Kidney epithelial cell (primary cell): Measurements from ENCODE around the gene KCNK15. TPM values are rescaled to one million over a fixed set of nuclear protein-coding genes. Genes with fewer than 3 reads are reported as not detected.

Experiments
- DNase-seq: peaks from one replicate; pipeline ENCODE4 v3.0.0-alpha.2; 2010; ENCODE audit warnings: low read depth
- H3K27me3 ChIP-seq: 2 replicates; pipeline ENCODE4 v1.6.0; 2011; ENCODE audit warnings: low read length; ENCODE audit not compliant: control insufficient read depth, insufficient read depth
- H3K36me3 ChIP-seq: 2 replicates; pipeline ENCODE4 v1.5.1; 2011; ENCODE audit warnings: low read length; ENCODE audit not compliant: control insufficient read depth, insufficient read depth
- H3K4me3 ChIP-seq: 2 replicates; pipeline ENCODE4 v1.5.1; 2011; ENCODE audit warnings: low read depth, mild to moderate bottlenecking, control low read depth, low read length
- total RNA-seq: library from RNA; depleted of rRNA; stranded (reverse); fragments of >200 nt; gene quantifications from 2 replicates; pipeline ENCODE4 v1.2.3, GENCODE V29; 2015
- TF ChIP-seq, protein P1 (sequence below): IDR thresholded peaks from 2 replicates; pipeline ENCODE4 v1.5.1; 2011; ENCODE audit warnings: mild to moderate bottlenecking, moderate library complexity, low read length, control low read depth, inconsistent platforms; ENCODE audit not compliant: insufficient read depth, poor library complexity, severe bottlenecking

KCNK15 gene
- total RNA-seq, 1 donor from 2014 or later, result 2.5 TPM

DNA sequence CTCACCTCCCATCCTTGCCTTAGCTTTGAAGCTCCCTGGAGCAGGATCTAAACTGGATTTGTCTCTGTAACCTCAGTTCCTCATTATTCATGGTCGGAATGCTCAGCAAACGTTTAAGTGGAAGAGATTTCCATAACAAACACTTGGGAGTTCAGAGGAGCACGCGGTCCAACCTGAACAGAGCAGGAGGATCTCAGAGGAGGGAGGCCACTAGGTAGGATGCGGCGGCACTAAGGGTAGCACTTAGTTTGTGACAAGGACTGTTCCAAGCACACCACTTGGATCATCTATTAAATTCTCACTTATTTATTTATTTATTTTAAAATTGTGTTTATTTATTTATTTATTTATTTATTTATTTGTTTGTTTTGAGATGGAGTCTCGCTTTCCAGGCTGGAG, 43.8 kb upstream of the KCNK15 start:
- TF ChIP-seq, protein P1, sequence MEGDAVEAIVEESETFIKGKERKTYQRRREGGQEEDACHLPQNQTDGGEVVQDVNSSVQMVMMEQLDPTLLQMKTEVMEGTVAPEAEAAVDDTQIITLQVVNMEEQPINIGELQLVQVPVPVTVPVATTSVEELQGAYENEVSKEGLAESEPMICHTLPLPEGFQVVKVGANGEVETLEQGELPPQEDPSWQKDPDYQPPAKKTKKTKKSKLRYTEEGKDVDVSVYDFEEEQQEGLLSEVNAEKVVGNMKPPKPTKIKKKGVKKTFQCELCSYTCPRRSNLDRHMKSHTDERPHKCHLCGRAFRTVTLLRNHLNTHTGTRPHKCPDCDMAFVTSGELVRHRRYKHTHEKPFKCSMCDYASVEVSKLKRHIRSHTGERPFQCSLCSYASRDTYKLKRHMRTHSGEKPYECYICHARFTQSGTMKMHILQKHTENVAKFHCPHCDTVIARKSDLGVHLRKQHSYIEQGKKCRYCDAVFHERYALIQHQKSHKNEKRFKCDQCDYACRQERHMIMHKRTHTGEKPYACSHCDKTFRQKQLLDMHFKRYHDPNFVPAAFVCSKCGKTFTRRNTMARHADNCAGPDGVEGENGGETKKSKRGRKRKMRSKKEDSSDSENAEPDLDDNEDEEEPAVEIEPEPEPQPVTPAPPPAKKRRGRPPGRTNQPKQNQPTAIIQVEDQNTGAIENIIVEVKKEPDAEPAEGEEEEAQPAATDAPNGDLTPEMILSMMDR, result no peak
- Histone ChIP-seq H3K36me3 (no peaks in the 10 kb centered on the region), H3K4me3 (no peak overlapping the region), H3K27me3 (no peaks in the 10 kb centered on the region)
- DNase-seq, result no peak

DNA sequence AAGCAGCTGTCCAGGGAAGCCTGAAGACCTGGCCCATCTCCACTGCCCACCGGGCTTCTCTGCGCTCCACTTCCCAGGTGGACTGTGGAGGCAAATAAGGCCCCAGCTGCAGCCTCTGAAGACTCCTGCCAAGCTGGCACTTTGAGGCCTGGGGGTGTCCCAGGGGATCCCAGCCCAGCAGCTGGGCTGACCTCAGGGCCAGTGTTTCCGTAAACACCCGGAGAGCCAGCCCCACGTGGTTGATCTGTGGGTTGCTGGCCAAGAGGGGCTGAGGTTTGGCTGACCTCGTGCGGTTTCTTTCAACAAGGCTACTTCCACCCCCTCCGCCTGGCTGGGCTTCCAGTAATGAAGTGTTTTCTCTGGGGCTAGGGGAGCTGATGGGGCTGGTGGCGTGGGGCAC, 42.9 kb upstream of the KCNK15 start:
- no peaks in the 10 kb centered on the region for H3K36me3 ChIP-seq
- TF ChIP-seq, protein P1, result no peak
- no peak for DNase-seq
- H3K27me3 ChIP-seq, result no peaks in the 10 kb centered on the region
- no peak overlapping the region for H3K4me3 ChIP-seq

DNA sequence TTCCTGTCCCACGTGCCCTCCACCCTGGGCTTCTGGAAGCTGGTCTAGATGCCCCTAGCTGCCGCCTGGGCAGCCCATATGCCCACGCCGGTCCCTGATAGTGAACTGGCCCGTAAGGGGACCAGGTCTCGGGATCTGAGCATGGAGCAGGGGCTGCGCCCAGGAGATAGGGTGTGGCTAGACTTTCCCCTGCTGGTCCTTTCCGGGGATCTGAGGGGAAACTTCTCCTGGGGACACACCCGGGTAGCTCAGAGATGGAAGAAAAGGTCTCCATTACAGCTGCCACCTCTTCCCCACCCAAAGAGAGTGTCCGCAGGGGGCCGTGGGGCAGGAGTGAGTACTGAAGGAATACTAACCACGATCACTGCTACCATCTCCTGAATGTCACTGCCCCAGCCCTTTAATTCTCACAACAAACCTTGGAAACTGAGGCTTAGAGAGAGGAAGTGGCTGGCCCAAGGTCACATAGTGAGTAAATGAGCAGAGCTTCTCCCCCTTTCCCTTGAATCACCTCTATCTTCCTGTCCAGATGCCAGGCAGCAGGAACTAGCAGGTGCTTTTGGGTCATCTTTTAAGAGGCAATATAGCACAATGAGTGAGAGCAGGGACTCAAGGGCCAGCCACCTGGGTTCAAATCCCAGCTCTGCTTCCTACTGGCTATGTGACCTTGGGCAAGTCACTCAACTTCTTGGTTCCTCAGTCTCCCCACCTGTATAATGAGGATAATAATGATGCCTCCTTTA, 42.3 kb upstream of the KCNK15 start:
- no peak for DNase-seq
- Histone ChIP-seq H3K27me3 (no peaks in the 10 kb centered on the region), H3K4me3 (no peak overlapping the region), H3K36me3 (no peaks in the 10 kb centered on the region)
- TF ChIP-seq, protein P1, result no peak

DNA sequence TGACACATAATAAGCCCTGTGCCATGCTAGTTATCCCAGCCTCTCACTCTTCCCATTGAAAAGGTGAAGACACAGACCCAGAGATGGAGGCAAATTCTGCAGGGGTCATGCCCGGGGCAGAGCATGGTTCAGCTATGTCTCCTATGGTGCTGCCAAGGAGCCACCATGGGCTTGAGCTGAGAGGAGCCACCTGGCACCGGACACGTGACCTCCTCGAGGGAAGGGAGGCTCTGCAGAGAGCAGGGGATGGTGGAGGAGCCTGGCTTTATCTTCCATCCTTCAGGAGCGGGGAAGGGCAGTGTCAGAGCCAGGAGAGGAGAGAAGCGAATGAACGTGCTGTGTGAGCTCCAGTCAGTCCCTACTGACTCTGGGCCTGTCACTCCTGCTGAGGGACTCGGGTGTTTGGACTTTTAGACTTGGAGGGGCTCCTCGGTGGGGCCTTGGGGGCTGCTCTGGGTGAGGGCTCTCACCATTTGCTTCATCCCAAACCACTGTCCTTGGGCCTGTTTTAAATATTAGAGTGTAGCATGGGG, 41.6 kb upstream of the KCNK15 start:
- H3K36me3 ChIP-seq, result no peaks in the 10 kb centered on the region
- H3K27me3 ChIP-seq, result no peaks in the 10 kb centered on the region
- no peak overlapping the region for H3K4me3 ChIP-seq
- no peak for DNase-seq
- TF ChIP-seq, protein P1, result no peak

DNA sequence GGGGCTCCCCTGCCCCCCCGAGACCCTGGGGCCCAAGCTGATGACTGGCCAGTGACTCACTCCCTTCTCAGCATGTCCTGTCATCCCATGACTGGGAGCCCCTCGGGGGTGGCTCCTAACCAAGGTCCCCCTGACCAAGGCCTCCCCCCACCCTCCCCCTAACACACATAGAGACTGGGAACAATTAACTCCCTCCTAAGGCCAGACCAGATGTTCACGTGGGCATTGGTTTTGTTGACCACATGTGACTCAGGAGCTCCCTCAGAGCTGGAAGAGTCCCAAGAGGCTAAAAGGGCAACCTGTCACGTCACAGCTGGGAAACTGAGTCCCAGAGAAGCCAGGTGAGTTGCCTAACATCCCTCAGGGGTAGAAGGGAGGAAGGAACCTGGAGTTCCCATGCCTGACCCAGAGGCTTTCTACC, 41.1 kb upstream of the KCNK15 start:
- TF ChIP-seq, protein P1, result no peak
- no peak for DNase-seq

DNA sequence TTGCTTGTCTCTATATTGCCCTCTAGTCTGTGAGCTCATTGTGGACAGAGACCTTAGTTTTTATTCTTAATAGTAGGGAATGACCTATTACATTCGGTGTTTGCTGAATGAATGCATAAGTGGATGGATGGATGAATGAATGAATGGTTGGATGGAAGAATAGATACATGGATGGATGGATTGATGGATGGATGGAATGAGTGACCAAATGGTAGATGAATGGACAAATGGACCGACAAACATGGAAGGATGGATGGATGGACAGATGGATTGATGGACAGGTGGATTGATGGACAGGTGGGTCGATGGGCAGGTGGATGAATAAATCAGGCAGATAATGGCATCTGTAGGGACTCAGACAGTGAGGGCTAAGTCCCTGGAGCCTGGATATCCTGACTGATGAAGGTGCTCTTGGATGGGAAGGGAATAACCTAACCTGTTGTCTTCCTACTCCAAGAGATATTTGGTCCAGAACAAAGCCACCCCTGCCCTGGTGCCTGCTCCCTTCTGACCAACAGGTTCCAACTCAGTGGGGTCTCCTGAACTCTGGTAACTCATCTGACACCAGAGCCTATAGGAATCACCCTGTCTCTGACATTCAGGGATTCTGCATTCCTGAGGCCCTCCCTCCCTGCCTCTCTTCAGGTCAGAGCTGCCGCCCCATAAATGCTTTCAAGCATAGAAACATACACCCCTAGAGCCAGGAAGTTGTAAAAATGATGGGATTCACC, 40.1 kb upstream of the KCNK15 start:
- TF ChIP-seq, protein P1, result no peak
- H3K4me3 ChIP-seq, result no peak overlapping the region

More for the DNA sequence above, 41.1 kb upstream of the KCNK15 start:
- no peak overlapping the region for H3K4me3 ChIP-seq
- H3K36me3 ChIP-seq, result no peaks in the 10 kb centered on the region
- H3K27me3 ChIP-seq, result no peaks in the 10 kb centered on the region

More for the DNA sequence above, 40.1 kb upstream of the KCNK15 start:
- H3K27me3 ChIP-seq, result no peaks in the 10 kb centered on the region
- DNase-seq, result no peak
- H3K36me3 ChIP-seq, result no peaks in the 10 kb centered on the region
